Esophagus squamous epithelium (tissue), 4 donors: ENCODE measurements around the gene MSH2.

ENCODE experiments used
- CTCF ChIP-seq, 6 experiments: fragments of 450-650 bp in 4 of 6; fragments of 200-600 bp in 2 of 6; sonication (generic) in 2 of 6; IDR thresholded peaks; one replicate each; pipeline ENCODE4 v1.5.1; 2016 to 2019; ENCODE audit warnings: antibody characterized with exemption in 6 of 6, mild to moderate bottlenecking in 4 of 6, moderate library complexity in 4 of 6
- POLR2A ChIP-seq, 4 donors: fragments of 450-650 bp; IDR thresholded peaks; one replicate each; pipeline ENCODE4 v1.6.1; 2017; ENCODE audit warnings: antibody characterized with exemption in 4 of 4, mild to moderate bottlenecking in 4 of 4, moderate library complexity in 3 of 4

- TF ChIP-seq CTCF (IDR thresholded peaks at IDR 0.05), result no peak
- TF ChIP-seq POLR2A (IDR thresholded peaks at IDR 0.05), result no peak
Observed at GRCh38 chr2:47528874-47529273, 125.9 kb downstream of the MSH2 start.
